ENCODE data around the gene HOTAIR.

The HOTAIR gene

DNA sequence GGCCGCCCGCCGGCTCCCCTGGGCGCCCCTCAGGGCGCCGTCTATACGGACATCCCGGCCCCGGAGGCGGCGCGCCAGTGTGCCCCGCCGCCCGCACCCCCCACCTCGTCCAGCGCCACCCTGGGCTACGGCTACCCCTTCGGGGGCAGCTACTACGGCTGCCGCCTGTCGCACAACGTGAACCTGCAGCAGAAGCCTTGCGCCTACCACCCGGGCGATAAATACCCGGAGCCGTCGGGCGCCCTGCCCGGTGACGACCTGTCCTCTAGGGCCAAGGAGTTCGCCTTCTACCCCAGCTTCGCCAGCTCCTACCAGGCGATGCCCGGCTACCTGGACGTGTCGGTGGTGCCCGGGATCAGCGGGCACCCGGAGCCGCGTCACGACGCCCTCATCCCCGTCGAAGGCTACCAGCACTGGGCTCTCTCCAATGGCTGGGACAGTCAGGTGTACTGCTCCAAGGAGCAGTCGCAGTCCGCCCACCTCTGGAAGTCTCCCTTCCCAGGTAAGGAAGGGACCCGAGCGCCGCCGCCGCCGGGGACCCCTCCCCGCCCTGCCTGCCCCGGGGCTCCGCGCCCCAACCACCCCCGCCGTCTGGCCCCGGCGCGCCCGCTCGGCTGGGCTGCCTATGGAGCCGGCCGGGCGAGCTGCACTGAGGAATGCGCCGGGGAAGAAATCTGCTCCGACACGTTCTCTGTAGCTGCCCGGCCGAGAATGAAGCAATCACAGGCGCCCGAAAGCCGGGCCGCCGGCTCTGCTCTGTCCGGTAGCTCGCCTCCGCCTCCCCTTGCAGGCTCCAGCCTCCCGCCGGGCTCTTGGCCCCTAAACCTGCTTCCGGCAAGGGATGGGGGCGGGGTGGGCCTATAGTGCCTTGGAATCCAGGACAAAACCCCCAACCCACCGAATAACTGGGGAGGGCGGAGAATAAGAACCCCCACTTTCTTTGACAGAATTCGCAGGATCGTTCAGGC is 35.3 kb downstream of the HOTAIR start:
- no peak for DNase-seq

DNA sequence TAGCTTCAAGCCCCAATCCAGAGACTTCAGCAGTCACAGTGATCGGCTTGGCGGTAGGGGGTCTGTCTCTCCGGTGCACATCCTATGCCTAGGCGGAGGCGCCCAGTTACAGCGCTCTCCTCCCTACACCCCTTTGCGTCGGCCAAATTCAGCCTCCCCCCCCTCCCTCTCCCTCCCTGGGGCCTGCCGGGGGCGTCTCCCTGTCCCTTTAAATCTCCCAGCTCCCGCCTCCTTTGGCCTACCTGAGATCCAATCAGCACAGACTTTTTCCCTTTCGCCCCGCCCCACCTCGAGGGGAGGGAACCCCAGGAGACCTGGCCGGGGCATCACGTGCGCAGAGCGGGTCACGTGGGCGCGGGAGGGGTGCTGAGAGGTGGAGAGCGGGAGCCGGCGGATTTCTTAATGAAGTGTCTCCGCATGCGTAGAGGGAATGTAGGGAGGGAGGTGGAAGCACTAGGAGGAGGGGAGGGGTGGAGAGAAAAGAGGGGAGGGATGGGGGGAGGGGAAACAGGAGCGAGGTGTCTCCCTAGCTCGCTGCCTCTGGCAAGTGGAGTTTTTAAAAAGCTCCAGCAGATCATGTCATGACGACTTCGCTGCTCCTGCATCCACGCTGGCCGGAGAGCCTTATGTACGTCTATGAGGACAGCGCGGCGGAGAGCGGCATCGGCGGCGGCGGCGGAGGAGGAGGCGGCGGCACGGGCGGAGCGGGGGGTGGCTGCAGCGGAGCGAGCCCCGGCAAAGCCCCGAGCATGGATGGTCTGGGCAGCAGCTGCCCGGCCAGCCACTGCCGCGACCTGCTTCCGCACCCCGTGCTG is 36.2 kb downstream of the HOTAIR start, which contains the start of gene HOXC13:
Gene HOXC13, plus strand, starts transcription at position 506 of the 815 bp plus-strand sequence. Its CDS starts 76 bp downstream, at position 582.
- peak in 1 of 2 donors; percentile 31 for DNase-seq

DNA sequence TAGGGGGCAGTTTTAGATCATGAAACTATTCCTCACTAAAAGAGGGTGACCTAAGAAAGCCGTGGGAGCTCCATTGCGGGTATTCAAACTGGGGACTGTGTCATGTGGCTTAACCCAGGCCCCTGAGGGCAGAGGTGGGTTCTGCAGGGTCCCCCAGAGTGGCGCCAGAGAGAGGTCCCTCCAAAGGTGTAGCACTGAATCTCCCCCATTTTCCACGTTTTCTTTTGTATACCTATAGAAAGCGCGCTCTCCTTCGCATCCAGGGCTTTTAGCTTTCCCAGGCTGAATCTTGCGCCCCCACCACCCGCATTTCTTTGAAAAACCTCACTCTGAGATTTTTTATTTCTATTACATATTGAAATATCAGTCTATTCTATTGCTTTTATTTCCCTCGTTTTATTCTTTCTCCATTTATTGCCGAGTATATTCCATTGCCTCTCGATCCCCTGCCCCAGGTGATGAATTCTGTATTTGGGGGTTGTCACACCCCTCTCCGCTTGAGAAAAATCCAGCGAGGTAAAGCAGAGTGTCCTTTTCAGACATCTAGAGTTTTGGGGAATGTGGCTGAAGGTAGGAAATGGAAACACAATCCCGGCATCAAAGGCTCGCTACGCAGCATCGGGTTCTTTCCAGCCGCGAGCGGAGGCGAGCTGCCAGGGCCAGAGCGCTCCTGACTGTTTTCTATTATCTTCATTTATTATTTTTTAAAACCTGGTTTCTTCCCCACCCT is 37.0 kb downstream of the HOTAIR start:
- no peak for DNase-seq

DNA sequence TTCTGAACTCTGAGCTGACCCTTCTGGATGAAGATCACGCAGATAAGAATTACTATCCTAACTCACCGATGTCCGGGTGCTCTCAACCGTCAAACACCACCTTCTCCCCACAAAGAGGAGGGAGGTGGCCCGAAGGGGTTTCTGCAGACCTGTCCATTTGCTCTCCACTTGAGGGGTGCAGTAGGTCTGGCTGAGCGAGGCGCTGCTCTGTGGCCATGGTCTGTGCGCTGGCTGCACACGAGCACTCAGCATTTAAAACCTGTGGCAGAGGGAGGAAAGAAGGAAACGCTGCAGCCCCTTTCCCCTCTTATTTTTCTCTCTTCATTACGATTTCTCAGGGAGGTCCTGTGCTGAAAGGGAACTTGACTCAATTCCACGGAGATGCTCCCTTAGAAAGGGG is 37.7 kb downstream of the HOTAIR start:
- no peak for DNase-seq

DNA sequence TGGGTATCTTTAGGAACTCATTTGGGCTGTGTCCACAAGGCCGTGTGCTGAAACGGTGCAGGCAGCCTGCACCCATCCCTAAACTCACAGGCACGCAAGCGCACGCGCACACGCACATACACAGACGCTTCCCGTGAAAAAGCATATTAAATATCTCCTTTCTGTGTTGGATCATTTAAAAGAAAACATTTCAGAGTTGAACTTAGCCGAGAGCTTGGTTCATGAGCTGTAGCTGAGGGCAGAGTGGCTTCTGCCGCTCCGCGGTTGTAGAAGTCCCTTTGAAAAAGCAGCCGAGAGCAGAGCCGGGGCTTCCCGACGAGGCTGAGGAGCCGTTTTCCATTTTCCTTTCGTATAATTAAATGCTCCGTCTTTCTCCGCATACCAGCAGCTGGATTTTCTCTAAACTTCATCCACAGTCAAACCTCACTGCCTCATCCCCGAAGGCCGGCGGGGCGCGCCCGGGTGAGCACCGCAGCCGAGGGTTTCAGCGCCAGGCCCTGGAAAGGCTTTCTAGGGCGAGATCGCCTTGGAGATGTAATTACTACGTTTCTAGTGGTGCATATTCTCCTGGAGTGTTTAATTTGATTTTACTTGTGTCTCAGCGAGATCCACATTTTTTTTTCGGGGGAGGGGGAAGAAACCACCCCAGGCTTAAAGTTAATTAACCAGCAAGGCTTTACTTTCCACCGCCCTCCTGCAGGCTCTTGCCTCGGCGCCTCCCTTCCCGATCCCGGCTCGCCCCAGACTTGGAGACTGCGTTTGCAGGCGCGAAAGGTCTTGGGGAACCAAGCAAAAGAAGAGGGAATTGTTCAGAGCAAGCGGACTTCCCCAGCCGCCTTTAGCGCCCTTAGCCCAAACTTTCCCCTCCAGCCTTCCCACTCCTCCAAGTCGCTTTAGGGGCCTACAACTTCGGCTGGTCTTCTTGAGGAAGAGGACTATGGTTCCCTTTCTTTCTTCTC is 39.1 kb downstream of the HOTAIR start:
- DNase-seq, result no peak

DNA sequence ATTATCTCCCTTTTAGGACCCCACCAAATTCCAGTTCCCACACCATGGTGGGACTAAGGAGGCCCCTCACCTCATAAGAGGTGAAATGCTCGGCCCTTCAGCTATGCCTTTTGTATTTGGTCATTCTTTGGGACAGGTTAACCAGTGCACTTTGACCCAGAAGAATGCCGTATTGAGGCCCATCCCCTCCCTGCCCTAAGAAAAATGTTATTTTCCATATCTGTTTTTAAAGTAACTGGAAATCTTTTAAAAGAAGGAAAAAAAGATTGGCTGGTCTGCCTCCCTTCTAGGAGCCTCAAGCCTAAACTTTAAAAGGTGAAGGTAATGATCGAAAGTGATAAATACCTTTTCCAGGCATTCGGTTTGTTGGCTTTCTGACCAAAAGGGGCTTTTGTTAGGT is 41.8 kb downstream of the HOTAIR start:
- DNase-seq, result no peak

DNA sequence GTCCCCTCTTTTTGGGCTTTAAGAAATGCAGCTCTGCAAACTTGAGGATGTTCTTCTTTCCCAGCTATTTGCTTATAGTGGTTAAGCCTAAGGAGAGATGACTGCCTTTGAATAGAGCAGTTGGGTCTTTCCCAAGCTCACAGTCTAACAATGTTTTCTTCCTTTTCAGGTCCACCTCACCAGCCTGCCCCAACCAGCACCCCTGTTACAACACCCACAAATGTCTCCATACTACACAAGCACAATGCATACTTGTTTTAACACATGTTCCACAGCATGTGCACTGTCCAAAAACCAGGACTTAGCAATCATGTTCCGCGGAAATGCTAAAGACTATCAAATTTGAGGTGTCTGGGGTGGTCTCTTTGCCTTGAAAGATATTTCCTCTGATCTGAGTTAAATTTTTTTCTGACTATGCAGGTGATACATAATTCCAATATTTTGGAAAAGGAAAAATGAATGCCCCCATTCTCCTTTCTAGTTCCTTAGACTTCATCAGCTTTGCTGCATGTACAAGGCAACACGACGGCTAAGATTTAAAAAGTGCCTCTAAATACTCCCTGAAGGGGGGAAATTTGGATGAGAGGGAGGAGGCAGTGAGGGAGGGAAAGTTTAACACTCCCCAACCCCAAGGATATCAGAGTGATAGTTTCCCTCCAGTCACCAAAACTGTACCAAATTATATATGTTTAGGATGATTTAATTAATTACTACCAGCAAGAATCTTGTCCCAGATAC is 42.7 kb downstream of the HOTAIR start:
- DNase-seq, result no peak

DNA sequence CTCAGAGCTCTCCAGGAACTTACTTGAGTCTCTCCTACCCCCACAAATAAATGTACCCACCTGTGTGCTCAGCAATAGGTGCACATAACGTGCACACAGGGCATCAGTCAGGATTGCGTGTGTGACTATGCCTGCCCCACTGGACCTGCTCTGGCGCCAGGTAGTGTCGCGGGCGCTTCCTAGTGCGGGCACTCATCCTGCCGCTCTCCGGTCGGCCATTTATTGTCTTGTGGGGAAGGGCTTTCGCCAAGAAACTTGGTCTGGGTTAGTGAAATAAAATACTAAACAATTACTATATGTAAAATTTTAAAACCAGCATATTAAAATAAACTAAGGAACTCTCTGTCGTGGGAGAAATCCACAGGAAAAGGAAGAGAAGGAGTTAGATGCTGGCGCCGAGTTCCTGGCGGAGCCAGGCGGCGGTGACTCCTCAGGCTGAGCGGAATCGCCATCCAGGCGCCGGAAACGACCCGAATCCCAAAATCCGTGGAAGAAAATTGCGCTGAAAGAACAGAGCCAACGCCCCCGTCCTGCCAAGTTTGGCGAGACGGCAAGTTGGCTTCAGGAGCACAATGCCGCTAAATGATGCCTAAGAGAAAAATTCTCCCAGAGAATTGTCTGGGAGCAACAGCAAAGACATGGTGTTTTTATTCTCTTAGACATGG is 44.0 kb downstream of the HOTAIR start:
- no peak for DNase-seq

DNA sequence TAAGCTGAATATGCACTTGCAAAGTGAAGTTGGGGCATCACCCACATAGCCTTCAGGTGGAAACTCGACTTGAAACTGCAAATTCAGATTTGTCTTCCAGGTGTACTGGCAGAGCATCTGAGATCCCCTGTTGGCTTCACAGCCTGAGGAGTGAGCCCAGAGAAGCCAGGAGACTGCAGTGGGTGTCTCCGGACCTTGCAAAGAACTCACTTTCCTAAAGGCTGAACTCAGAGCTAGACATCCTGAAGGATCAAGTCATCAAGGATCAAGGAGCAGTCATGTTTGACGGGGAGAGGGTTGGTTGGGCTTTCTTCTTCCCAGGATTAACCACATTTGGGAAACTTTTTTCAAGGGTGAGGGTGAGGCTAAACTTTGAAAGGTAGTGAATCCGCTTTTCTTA is 45.2 kb downstream of the HOTAIR start:
- DNase-seq, result no peak

DNA sequence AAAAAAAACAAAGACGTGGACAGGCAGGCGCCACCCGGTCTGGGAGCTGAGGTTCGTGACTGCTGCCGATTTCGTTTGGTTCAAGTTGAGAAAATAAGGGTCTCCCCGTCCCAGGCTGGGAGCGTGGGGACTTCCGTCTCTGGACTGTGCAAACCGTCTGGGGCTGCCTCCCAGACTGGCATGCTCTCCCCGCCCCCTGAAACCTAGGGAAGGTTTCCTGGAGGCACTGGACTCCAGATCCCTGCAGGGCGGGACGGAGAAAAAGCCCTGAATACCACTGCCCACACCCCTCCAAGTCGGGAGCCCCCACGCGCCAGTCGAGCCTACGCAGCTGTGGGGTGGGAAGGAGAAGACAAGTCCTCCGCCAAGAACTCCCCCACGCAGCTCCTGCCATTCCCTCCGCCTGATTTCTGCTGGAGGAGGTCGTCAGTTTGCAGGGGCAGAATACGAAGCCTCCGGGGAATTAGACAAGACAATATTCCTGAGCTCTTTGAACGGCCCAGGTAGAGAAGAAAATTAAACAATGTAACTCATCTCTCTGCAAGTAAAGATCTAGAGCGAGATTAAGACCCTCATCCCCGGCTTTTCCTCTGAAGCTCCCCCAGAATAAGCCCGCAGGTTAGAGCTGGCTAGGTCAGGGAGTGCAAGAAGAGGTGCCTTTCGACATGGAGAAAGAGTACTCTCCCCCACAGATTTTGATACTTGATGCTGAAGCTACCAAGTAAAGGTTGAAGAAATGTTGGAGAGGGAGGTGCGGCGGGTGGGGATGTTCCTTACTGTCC is 46.5 kb downstream of the HOTAIR start:
- DNase-seq, result no peak

DNA sequence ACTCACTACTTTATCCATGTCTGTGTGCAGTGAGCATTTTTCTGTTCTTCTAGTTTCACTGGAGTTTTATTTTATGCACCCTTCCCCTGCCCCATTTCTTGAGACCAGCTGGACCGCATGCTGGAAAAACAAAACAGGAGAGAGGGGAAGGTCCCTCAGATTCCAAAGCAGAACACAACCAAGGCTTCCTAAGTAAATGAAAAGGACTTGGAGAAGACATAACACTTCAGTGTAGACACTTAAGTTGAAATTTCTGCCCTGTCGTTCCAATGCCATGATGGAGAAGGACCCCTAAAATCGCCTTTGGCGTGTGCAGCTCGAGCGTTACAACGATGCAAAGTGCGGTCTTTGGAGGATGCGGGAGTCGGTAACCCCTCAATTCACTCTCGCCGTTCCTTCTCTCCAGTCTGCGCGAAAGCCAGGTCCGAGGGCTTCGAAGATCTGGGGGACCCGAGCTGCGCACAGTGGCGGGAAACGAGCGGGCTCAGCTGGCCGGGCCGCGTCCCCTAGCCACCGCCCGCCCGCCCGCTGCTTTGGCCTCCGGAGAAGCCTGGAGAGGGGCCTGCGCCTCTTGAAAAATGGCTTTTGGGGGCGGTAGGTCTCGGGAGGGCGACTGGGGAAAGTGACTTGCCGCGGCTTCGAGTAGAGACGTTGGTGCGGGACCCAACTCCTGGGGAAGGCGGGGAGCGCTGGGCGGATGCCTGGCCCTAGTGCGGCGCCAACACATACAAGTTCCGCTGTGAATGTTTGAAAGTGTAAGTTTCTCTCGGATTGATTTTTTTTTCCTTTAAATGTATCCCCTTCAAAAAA is 47.3 kb downstream of the HOTAIR start:
- DNase-seq, result no peak

DNA sequence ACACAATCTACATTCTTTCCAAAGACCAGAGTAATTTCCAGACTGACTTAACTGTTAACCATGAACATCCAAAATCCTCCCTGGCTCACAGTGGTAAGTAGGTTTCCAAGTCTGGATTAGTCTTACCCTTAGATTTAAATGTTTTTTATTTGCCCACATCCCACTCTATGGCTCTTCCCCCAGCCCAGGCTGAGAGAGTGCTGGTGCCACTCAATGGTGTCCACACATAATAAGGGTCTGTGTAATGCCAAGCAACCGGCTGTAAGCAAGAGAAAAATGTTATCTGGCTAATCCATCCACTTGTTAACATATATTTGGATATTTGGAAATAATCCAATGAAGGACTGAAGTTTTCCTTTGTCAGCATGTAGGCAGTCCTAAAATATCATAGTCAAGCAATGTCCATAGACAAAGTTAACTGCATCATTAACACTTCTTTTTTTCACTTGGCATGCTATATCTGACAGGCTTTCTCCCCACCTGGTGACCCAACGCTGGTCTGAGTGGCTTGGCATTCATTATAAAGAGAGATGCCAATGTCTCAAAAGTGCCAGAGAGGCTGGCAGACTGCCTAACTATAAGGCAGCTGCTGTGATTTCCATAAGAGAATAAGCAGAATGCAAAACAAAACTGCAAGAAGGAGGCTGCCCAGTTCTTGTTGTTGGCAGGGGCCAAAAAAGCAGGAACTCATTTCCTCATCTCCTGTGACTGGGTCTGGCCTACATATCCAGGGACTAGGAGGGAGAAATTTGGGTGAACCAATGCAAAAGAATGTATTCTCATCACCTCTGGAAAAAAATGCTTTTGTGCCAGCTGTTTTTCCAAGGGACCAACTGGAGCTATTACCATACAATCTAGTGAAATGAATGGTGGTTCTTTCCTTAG is 50.0 kb downstream of the HOTAIR start:
- DNase-seq, result no peak

DNA sequence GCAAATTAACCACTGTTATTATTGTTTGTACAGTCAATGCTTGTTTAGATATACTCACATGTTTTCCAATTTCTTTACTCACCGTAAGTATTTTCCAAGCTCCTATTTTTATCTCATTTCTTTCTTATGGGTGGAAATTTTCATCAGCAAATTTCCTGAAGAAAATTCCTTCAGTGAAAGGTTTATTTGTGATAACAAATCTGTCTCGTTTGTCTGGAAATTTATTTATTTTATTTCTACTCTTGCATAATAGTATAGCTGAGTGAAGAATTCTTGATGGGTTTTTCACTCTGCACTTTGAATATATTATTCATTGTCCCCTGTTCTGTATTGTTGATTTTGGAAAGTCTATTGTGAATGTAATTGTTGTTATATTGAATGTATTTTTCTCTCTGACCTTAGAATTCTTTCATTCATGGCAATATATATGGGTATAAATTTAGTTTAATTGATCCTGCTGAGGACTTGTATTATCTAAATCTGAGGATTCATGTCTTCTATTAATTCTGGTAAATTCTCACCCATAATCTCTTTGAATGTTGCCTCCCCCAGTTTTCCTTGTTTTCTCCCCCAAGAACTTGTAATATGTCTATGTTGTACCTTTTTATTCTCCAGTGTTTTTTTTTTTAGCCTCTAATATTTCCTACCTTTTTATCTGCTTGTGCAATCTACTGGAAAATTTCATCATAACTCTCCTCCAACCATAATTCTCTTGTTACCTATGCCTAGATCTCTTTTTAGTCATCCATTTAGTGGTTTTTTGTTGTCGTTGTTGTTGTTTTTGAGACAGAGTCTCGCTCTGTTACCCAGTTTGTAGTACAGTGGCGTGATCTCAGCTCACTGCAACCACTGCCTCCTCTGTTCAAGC is 57.7 kb downstream of the HOTAIR start:
- DNase-seq, result no peak
